HG02571 (cell line): Measurements from ENCODE around the gene MED12.

Source experiments
- ATAC-seq: cut with Tn5 transposase; IDR thresholded peaks from one replicate; pipeline ENCODE4 v1.9.1; 2021; ENCODE audit warnings: mild to moderate bottlenecking, moderate library complexity; ENCODE audit not compliant: unreplicated experiment

Gene MED12

GRCh38 chrX:71191248-71191647 is 72.9 kb downstream of the MED12 start:
- no peak for ATAC-seq
